ENCODE measurements around the gene TMEM176A. TPM values are rescaled to one million over a fixed set of nuclear protein-coding genes. Genes with fewer than 3 reads are reported as not detected.

The TMEM176A gene
- polyA plus RNA-seq, 1 experiment = 1.5 TPM

DNA sequence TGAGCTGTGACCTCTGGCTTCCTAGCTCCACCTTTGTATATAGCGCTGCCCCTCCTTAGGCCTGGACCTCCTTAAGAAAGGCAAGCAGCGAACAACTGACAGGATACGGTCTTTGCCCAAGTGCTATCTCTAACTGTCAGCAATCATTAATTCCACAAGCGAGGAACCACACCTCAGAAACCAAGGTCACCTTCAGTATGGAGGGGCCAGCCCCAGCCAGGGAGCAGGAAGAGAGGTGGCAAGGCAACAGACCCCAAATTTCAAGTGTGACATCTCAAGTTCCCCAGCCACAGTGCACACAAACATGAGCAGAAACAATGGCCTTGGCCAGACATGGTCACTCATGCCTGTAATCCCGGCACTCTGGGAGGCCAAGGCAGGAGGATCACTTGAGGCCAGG, 47.0 kb downstream of the TMEM176A start:
- H3K27me3 ChIP-seq (ENCODE audit: control insufficient read depth, insufficient read depth, low read length) = no peaks in the 10 kb centered on the region
- POLR2A ChIA-PET = no interaction called here
- CTCF ChIA-PET = no interaction called here
- H3K9me3 ChIP-seq (ENCODE audit: control insufficient read depth, insufficient read depth, low read length) = no peaks in the 10 kb centered on the region
- DNase-seq (ENCODE audit: low read depth, low spot score) = no peak
- no peak overlapping the region for H3K27ac ChIP-seq (ENCODE audit: low read depth, low read length)
- TF ChIP-seq, protein P1, sequence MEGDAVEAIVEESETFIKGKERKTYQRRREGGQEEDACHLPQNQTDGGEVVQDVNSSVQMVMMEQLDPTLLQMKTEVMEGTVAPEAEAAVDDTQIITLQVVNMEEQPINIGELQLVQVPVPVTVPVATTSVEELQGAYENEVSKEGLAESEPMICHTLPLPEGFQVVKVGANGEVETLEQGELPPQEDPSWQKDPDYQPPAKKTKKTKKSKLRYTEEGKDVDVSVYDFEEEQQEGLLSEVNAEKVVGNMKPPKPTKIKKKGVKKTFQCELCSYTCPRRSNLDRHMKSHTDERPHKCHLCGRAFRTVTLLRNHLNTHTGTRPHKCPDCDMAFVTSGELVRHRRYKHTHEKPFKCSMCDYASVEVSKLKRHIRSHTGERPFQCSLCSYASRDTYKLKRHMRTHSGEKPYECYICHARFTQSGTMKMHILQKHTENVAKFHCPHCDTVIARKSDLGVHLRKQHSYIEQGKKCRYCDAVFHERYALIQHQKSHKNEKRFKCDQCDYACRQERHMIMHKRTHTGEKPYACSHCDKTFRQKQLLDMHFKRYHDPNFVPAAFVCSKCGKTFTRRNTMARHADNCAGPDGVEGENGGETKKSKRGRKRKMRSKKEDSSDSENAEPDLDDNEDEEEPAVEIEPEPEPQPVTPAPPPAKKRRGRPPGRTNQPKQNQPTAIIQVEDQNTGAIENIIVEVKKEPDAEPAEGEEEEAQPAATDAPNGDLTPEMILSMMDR (IDR thresholded peaks at IDR 0.05; ENCODE audit: low read depth, low read length) = no peak
- no peak overlapping the region for H3K4me3 ChIP-seq (ENCODE audit: low read depth, low read length)

DNA sequence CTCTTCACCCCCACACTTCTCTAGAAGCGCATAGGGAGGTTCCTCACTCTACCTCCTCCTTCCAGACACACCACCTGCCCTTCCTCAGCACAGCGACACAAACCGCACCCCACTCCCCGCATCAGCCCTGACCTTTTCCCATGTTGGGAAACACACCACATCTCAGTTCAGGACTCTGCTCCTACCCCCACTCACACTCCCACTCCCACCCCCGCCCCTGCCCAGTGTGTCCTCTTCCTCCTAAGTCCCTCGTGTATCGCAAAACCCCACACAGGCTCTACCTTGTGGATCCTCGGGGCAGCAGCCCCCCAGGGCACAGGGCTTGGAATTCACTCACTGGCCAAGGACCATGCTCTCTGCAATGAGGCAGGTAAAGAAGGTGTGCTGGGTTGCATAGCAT, 47.5 kb downstream of the TMEM176A start:
- Histone ChIP-seq H3K4me3 (ENCODE audit: low read depth, low read length) (no peak overlapping the region), H3K9me3 (ENCODE audit: control insufficient read depth, insufficient read depth, low read length) (no peaks in the 10 kb centered on the region), H3K27me3 (ENCODE audit: control insufficient read depth, insufficient read depth, low read length) (peaks cover 3% of the 10 kb centered on the region), H3K27ac (ENCODE audit: low read depth, low read length) (no peak overlapping the region)
- TF ChIP-seq, protein P1 (IDR thresholded peaks at IDR 0.05; ENCODE audit: low read depth, low read length) = no peak
- ChIA-PET CTCF (no interaction called here), POLR2A (no interaction called here)
- DNase-seq (ENCODE audit: low read depth, low spot score) = no peak

DNA sequence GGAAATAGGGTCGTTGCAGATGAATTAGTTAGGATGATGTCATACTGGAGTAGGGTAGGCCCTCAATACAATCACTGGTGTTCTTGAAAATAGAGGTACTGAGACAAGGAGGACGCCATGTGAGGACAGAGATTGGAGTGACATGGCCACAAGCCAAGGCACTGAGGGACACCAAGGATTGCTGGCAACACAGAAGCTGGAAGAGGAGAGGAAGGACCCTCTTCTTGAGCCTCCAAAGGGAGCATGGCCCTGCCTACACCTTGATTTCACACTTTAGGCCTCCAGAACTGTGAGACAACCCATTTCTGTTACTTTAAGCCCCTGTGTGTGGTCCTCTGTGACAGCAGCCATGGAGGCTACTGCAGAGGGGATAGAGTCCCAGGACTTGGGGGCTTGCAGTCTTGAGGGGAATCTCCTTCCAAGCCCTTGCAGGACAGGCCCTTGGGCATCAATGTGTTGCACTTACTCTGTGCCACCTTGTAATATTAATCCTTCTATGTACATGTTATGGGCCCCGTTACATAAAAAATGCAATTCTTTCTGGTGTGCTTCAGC, 48.1 kb downstream of the TMEM176A start:
- ChIA-PET POLR2A (no interaction called here), CTCF (no interaction called here)
- Histone ChIP-seq H3K27ac (ENCODE audit: low read depth, low read length) (no peak overlapping the region), H3K4me3 (ENCODE audit: low read depth, low read length) (no peak overlapping the region), H3K27me3 (ENCODE audit: control insufficient read depth, insufficient read depth, low read length) (peaks cover 3% of the 10 kb centered on the region), H3K9me3 (ENCODE audit: control insufficient read depth, insufficient read depth, low read length) (no peaks in the 10 kb centered on the region)
- TF ChIP-seq, protein P1 (IDR thresholded peaks at IDR 0.05; ENCODE audit: low read depth, low read length) = no peak
- DNase-seq (ENCODE audit: low read depth, low spot score) = no peak

DNA sequence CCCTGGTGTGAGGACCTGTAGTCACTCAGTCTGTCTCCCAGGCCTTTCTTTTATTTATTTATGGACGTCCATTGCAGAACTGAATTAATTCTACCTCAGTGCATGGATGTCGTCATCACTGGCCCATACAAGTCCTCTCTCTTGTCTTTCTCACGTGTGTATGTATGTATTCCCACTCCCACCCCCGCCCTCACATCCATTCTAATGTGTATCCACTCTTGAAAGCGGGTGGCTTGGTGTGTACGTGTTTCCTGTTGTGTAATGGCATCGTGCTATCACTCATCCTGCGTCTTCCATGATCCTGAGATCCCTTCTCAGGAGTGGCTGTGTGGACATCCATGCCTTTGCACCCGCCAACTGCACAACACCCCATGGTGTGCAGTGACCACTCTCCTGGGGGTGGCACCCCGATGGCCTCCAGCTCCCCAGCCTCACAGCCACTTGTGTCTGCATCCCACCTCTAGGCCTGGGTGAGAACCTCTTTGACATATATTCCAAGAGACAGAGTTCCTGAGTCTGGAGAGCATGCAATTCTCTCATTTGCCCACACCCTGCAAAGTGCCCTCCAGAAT, 48.7 kb downstream of the TMEM176A start:
- no peaks in the 10 kb centered on the region for H3K9me3 ChIP-seq (ENCODE audit: control insufficient read depth, insufficient read depth, low read length)
- no peak overlapping the region for H3K4me3 ChIP-seq (ENCODE audit: low read depth, low read length)
- DNase-seq (ENCODE audit: low read depth, low spot score) = no peak
- H3K27me3 ChIP-seq (ENCODE audit: control insufficient read depth, insufficient read depth, low read length) = peaks cover 3% of the 10 kb centered on the region
- no peak overlapping the region for H3K27ac ChIP-seq (ENCODE audit: low read depth, low read length)
- CTCF ChIA-PET = no interaction called here
- POLR2A ChIA-PET = no interaction called here
- TF ChIP-seq, protein P1 (IDR thresholded peaks at IDR 0.05; ENCODE audit: low read depth, low read length) = no peak

DNA sequence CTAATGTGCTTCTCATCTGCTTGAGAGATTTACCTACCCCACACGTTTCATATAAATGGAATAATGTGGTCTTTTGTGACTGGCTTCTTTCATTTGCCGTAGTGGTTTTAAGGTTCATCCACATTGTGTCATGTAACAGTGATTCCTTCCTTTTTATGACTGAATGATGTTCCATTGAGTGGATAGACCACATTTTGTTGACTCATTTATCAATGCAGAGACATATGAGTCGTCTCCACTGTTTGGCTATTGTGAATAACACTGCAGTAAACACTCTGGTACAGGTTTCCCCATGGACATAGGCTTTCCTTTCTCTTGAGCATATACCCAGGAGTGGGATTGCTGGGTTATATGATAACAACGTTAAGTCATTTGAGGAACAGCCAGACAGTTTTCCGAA, 49.7 kb downstream of the TMEM176A start:
- peaks cover 3% of the 10 kb centered on the region for H3K27me3 ChIP-seq (ENCODE audit: control insufficient read depth, insufficient read depth, low read length)
- CTCF ChIA-PET = no interaction called here
- TF ChIP-seq, protein P1 (IDR thresholded peaks at IDR 0.05; ENCODE audit: low read depth, low read length) = no peak
- H3K4me3 ChIP-seq (ENCODE audit: low read depth, low read length) = no peak overlapping the region
- H3K27ac ChIP-seq (ENCODE audit: low read depth, low read length) = no peak overlapping the region
- no peak for DNase-seq (ENCODE audit: low read depth, low spot score)
- POLR2A ChIA-PET = no interaction called here
- H3K9me3 ChIP-seq (ENCODE audit: control insufficient read depth, insufficient read depth, low read length) = no peaks in the 10 kb centered on the region

Data from AG04450 (cell line).